Stimulated activated CD8-positive, alpha-beta memory T cell treated with anti-CD3 and anti-CD28 coated beads, Interleukin-7, amount 100 ng/mL, for 1 hour (primary cell): ENCODE data around the gene PTPRQ.

ENCODE experiments used
- DNase-seq, 2 donors: peaks; one replicate each; pipeline ENCODE4 v3.0.0-alpha.2; 2020; ENCODE audit warnings: low read depth in 2 of 2

Gene PTPRQ

DNA sequence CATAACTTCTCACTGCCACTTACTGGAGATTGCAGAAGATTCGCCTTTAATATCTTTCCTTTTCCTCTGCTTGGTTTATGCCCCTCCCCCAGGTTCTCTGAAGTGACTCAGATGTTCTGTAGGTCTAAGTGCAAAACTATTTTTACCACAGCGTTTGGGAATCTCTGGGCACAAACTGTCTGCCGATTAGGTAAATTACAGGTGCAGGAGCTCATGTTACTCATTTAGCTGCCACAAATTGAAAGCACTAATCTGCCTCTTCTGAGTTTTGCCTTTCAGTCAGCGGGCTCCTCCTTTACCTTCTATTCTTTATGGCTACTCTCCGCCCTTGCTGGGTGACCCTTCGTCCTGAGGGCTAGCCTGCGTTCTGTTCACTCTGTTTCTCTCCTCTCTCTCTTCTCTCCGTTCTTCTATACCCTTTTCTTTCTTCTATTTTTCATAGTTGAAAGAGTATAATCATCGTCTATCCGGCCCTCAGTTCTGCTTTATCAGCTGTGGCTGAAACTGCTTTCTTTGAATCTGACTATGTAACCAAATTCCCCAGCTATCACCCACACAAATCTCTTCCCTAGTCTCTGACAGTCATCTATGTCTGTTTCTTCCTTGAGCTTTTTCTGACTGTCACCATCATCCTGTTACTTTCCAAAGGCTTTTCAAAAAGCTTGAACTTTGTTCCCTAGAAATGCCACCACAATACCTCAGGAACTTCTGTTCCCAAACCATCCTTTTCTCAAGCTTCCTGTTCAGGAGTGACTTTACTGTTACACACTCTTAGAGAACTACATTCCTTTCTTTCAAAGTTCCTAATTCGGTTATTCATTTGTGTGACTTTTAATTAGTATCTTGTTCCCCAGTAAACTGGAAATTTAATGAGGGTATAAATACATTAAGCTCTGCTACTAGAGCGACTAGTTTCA lies 259.1 kb downstream of the PTPRQ start:
- DNase-seq, result no peak

- DNase-seq, result no peak
Observed at GRCh38 chr12:80704420-80704819, 260.4 kb downstream of the PTPRQ start.

DNA sequence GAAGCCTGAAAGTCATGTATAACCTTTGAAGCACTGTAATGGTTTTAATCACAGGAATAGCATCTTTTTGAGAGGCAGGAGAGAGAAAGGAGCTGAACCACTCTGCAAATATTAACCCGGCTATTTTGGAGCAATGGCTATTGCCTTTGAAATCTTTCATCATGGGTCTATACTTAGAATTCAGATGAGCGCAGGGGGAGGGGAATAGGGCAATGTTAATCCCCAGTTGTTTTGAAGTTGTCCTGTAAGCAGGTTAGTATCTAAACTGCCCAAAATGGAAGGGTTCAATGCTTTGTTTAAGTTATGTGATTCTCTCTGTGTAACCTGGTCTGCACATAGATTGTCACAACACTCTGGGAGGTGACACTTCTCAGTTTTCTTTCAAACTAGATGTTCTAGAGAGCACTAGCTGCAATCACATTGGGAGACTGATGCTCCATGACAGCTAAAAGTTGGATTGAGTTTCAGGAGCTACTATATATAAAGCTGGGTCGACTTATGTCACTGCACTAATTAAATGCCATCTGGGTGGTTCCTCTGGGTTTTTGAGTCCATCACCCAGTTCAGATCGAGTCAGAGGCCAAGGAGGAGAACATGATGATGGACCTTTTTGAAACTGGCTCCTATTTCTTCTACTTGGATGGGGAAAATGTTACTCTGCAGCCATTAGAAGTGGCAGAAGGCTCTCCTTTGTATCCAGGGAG lies 263.2 kb downstream of the PTPRQ start, which contains the start of gene MYF6:
MYF6 (plus strand) TSS at position 509 of the 704 bp plus-strand sequence; CDS start at position 595, 86 bp downstream.
- no peak for DNase-seq

DNA sequence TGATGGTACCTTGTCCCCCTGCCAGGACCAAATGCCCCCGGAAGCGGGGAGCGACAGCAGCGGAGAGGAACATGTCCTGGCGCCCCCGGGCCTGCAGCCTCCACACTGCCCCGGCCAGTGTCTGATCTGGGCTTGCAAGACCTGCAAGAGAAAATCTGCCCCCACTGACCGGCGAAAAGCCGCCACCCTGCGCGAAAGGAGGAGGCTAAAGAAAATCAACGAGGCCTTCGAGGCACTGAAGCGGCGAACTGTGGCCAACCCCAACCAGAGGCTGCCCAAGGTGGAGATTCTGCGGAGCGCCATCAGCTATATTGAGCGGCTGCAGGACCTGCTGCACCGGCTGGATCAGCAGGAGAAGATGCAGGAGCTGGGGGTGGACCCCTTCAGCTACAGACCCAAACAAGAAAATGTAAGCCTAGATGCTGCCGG lies 263.8 kb downstream of the PTPRQ start:
- no peak for DNase-seq

DNA sequence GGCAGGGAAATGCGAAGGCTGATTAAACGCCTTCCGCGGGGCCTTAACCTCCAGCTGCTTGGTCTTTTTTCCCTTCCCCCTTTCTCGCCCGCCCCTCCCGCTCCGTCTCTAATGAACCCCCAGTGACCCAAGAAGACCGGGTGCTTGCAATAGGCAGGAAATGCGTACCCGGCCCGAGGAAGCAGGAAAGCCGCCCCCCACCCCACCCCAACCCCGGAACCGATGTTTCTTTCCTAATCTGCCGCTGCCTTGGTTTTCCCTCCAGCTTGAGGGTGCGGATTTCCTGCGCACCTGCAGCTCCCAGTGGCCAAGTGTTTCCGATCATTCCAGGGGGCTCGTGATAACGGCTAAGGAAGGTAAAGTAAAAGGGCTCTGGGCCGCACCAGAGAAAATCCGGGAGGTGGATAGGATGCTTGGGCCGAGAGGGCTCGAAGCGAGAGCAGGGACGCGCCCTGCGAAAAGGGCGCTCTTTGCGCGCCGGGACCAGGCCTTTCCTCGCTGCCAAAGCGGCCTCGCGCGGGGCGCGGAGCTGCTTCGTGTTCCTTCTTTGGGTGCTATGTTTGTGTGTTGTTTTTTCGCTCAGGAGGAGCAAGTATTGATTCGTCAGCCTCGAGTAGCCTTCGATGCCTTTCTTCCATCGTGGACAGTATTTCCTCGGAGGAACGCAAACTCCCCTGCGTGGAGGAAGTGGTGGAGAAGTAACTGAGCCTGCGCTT lies 264.4 kb downstream of the PTPRQ start:
- no peak for DNase-seq

GRCh38 chr12:80708975-80709328 lies 264.9 kb downstream of the PTPRQ start:
- no peak for DNase-seq

GRCh38 chr12:80709811-80710726 lies 266.0 kb downstream of the PTPRQ start:
- DNase-seq, result no peak

DNA sequence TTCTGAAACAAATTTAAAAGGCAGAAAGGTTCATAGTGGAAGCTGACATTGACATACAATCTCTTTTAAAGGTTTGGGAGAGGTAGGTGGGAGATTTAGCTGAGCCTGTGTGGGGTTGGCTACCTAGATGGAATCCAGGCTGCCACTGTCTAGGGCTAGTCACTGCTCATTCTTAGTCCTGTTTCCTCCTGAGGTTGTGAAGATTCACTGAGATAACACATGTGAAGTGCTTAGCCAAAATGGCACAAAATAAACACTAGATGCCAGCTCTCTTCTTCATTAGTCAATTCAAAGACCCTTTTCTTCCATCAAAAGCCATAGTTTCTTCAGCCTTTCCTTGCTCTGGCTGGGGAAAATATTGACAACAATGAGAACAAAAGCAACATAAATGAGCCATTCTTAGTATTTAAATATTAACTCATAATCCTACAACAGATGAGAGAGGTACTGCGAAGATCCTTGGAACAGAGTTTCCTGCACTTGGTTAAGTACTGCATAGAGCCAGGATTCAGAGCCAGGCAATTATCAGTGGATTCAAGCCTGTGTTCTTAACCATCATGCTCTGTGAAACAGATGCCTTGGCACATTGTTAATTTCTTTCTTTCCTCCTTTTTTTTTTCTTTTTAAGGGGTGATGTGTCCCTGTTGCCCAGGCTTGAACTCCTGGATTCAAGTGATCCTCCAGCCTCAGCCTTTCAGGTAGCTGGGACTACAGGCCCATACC lies 266.9 kb downstream of the PTPRQ start:
- no peak for DNase-seq

GRCh38 chr12:80711866-80712265 lies 267.8 kb downstream of the PTPRQ start:
- no peak for DNase-seq

- DNase-seq, result no peak
Observed at GRCh38 chr12:80712866-80713265, 268.8 kb downstream of the PTPRQ start.

DNA sequence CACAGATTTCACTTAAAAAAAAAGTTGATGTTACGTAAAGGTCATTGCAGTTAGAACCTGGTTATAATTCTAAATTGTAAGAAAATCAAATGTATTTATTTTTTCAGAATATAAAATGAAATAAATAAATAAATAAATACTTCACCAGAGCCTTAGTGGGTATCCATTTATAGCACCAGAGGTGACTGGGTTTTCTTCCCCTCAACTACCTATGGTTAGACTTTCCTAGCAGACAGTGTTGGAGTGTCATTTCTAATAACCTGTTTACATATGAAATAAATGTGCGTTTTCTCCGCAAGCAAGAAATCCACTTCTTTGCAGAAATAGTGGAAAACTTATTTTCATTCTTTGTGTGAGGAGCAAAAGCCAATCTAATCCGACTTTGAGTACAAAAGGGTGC lies 269.4 kb downstream of the PTPRQ start:
- no peak for DNase-seq

DNA sequence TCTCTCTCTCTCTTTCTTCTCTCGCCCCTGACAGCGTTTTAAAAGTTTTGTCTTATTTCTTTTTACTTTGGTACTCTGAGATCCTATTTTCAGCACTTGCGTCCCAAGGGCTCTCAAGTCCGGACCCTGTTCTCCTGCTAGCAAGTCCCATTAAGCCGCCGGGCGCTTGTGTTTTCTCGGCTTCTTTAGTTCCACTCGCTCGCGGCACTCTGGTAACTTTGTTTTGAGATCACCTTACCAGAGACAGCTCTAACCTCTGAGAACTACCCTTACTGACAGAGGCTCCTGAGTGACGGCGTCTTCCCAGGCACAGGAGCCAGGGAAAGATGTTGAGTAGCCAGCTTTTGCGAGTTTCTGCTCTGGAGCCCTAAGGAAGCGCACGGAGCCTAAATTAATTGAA lies 270.0 kb downstream of the PTPRQ start:
- no peak for DNase-seq

- no peak for DNase-seq
Observed at GRCh38 chr12:80714846-80715245, 270.8 kb downstream of the PTPRQ start.

GRCh38 chr12:80715713-80716249 lies 271.7 kb downstream of the PTPRQ start:
- no peak for DNase-seq

DNA sequence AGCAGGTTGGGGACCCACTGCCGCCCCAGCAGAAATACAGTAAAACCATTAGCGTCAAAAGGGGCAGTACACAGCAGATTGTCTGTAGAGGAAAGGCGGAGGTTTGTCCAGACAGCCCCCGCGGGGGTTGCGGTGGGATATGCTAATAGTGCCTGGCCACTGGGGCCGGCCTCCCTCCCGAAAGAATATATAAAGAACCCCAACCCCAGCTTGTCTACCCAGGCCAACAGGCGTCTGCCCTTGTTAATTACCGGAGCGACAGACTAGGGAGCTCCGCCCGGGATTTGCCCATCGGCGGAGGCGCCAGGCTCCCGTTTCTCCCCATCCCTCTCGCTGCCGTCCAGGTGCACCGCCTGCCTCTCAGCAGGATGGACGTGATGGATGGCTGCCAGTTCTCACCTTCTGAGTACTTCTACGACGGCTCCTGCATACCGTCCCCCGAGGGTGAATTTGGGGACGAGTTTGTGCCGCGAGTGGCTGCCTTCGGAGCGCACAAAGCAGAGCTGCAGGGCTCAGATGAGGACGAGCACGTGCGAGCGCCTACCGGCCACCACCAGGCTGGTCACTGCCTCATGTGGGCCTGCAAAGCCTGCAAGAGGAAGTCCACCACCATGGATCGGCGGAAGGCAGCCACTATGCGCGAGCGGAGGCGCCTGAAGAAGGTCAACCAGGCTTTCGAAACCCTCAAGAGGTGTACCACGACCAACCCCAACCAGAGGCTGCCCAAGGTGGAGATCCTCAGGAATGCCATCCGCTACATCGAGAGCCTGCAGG lies 272.8 kb downstream of the PTPRQ start, which contains the start of gene MYF5:
MYF5 (plus strand) TSS at position 217 of the 774 bp plus-strand sequence; CDS start at position 369, 152 bp downstream.
- no peak for DNase-seq

GRCh38 chr12:80717856-80718255 lies 273.8 kb downstream of the PTPRQ start:
- DNase-seq, result no peak

DNA sequence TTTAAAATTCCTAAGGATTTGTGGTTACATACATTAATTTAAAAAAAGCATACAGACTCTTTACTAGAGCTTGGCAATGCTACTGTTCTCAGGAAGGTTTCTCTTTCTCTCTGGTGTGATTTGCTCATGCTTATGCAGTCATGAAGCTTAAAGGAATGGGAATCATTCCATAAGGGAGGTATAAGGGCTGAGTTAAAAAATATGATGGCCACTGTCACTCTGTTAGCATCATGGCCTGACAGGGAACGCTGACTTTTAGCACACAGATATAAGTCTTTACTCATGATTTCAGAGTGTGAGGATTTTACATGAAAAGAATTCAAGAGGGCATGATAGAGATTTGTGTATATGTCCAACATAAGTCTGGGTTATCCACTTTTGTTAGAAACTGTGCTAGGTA lies 276.5 kb downstream of the PTPRQ start:
- DNase-seq, result no peak

- DNase-seq, result no peak
Observed at GRCh38 chr12:80721326-80721725, 277.3 kb downstream of the PTPRQ start.
